ENCODE measurements around the gene JDP2.
A peak's percentile ranks its signal among the peaks of the same experiment; 100 is the strongest.

JDP2 gene

GRCh38 chr14:75438486-75439080 lies 10.8 kb downstream of the JDP2 start:
- no peak for DNase-seq

GRCh38 chr14:75439989-75440388 lies 12.2 kb downstream of the JDP2 start:
- no peak for DNase-seq

GRCh38 chr14:75440733-75441477 lies 13.1 kb downstream of the JDP2 start:
- DNase-seq, result no peak

GRCh38 chr14:75441728-75442127 lies 13.9 kb downstream of the JDP2 start:
- no peak for DNase-seq

GRCh38 chr14:75442166-75442565 lies 14.3 kb downstream of the JDP2 start:
- DNase-seq, result no peak

GRCh38 chr14:75442642-75443041 lies 14.8 kb downstream of the JDP2 start:
- DNase-seq, result no peak

- no peak for DNase-seq
Measured at GRCh38 chr14:75443203-75443969, 15.6 kb downstream of the JDP2 start.

GRCh38 chr14:75445236-75445635 lies 17.4 kb downstream of the JDP2 start:
- no peak for DNase-seq

GRCh38 chr14:75445963-75446362 lies 18.1 kb downstream of the JDP2 start:
- no peak for DNase-seq

GRCh38 chr14:75446447-75446846 lies 18.6 kb downstream of the JDP2 start:
- no peak for DNase-seq

- DNase-seq, result no peak
Measured at GRCh38 chr14:75448209-75448608, 20.4 kb downstream of the JDP2 start.

GRCh38 chr14:75449036-75449435 lies 21.2 kb downstream of the JDP2 start:
- no peak for DNase-seq

GRCh38 chr14:75449696-75450095 lies 21.9 kb downstream of the JDP2 start:
- no peak for DNase-seq

- no peak for DNase-seq
Measured at GRCh38 chr14:75450381-75451276, 22.8 kb downstream of the JDP2 start.

GRCh38 chr14:75452324-75452723 lies 24.5 kb downstream of the JDP2 start:
- DNase-seq, result no peak

- no peak for DNase-seq
Measured at GRCh38 chr14:75452900-75453816, 25.3 kb downstream of the JDP2 start.

- no peak for DNase-seq
Measured at GRCh38 chr14:75453817-75454434, 26.1 kb downstream of the JDP2 start.

- DNase-seq, result peak; percentile 27
Measured at GRCh38 chr14:75454963-75455546, 27.2 kb downstream of the JDP2 start.

- no peak for DNase-seq
Measured at GRCh38 chr14:75456069-75456996, 28.5 kb downstream of the JDP2 start.

GRCh38 chr14:75456997-75457335 lies 29.1 kb downstream of the JDP2 start:
- DNase-seq, result no peak
